Measurements from ENCODE around the gene MIA.
"Not testable (repeated sequence)": the region's sequence is repeated elsewhere in the genome, so short reads cannot be mapped to it uniquely, and the experiment has no call there.

Gene MIA

DNA sequence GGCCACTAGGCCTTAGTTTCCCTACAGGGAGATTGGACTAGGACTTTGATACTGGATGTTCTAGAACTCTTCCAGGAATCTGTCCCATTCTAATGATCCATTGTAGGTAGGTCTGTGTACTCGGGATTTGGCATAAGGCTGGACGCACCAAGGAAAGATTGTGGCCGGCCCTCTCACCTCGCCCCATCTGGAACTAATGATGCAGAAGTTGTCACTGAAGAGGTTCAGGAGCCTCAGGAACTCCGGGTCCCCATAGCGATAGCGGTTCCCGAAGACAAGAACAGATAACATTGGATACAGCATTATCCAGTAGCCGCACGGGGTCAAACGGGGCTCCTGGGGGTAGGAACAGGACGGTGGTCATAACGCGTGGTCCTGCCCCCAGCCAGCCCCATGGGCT lies 34.8 kb downstream of the MIA start:
- no peaks in the 10 kb centered on the region for H3K27me3 ChIP-seq (ENCODE audit: control insufficient read depth, insufficient read depth, low read length)
- no CpG with 5 or more reads among the region's 14 CpGs for WGBS (ENCODE audit: insufficient coverage, insufficient read length)
- H3K9me3 ChIP-seq (ENCODE audit: control insufficient read depth, insufficient read depth, low read length): no peaks in the 10 kb centered on the region
- no peak overlapping the region for H3K4me3 ChIP-seq (ENCODE audit: low read length)
- H3K27ac ChIP-seq (ENCODE audit: low read length): no peak overlapping the region
- H3K4me1 ChIP-seq (ENCODE audit: control insufficient read depth, insufficient read depth, low read length): peaks cover 1% of the 10 kb centered on the region; the same call in 1 of the 2 replicates
- H3K36me3 ChIP-seq (ENCODE audit: control insufficient read depth, insufficient read depth, low read length): peaks cover 14% of the 10 kb centered on the region
- DNase-seq (ENCODE audit: low read depth, low spot score): no peak

DNA sequence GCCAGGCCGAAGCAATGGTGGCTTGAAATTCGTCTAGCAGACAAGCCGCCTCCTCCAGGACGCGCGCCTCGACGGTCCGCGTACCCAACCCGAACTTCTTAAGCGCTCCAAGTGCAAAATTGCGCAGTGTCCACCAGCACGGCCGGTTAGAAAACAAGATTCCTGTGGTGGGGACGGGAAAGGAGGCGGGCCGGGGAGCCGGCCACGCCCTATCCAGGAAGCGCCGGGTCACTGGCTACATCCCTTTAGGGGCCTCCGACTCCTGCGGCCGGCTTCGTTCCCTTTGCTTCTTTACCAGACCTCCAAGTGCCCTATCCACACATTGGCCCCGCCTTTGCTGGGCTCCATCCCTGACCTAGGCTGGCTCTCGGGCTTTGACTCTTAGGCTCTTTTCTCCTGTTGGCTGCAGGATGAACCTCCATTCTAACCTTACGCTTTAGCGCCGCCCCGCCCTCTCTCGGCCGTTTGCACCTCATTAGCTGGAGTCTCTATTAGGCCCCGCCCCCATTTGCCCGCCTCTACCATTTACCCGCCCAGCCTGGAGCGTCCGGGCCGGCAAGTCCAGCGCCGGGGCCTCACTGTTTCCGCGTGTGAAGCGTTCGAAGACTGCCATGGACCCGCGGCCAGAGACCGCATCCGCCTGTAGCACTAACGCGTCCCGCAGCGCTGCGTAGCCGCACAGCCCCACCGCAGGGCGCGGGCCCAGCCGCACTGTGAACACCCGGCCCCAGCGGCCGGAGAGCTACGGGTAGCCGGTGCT lies 35.5 kb downstream of the MIA start:
- not testable (repeated sequence) for DNase-seq (ENCODE audit: low read depth, low spot score); H3K27me3 ChIP-seq (ENCODE audit: control insufficient read depth, insufficient read depth, low read length); H3K4me1 ChIP-seq (ENCODE audit: control insufficient read depth, insufficient read depth, low read length); H3K9me3 ChIP-seq (ENCODE audit: control insufficient read depth, insufficient read depth, low read length); H3K27ac ChIP-seq (ENCODE audit: low read length)
- H3K4me3 ChIP-seq (ENCODE audit: low read length): peak overlapping the region; percentile 48; the same call in 1 of the 2 replicates
- peaks cover 14% of the 10 kb centered on the region for H3K36me3 ChIP-seq (ENCODE audit: control insufficient read depth, insufficient read depth, low read length)
- no CpG with 5 or more reads among the region's 65 CpGs for WGBS (ENCODE audit: insufficient coverage, insufficient read length)

DNA sequence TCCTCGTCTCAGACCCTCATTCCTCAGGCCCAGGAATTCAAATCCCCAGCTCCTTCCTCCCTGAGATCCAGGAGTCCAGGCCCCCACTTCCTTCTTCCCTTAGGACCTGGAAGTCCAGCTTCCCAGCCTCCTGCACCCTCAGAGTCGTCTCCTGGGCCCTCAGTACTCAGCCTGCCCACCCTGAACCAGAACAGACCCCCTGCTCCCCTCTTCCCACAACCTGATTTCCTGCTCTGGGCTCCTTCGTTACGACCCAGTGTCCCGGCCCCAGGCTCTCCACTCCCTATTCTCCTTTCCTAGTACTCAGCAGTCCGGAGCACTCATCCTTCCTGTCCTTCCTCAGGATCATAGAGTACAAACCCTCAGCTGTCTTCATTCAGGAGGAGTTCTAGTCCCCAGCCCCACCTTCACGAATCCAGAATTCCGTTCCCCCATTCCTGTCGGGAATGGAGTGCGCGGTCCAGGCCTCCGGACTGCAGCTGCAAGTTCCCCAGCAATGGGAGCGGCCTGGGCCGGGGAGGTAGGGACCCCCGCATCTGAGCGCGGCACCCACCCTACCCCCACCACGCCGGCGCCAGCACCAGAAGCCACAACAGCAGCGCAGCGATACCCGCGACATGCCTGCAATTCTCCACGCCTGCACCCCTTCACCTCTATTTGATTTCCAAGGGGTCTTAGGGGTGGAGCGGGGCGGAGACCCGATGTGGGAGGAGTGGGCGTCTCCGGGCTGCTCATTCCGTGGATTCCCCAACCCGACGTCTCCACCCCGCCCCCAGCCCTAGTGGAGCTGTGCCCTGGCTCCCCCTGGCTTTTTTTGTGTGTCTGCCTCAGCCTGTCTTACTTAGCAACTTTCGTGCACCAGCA lies 36.4 kb downstream of the MIA start:
- no peak for DNase-seq (ENCODE audit: low read depth, low spot score)
- H3K4me1 ChIP-seq (ENCODE audit: control insufficient read depth, insufficient read depth, low read length): peaks cover 1% of the 10 kb centered on the region; the same call in 1 of the 2 replicates
- WGBS (ENCODE audit: insufficient coverage, insufficient read length): no CpG with 5 or more reads among the region's 35 CpGs
- peak overlapping the region; percentile 43; the same call in 1 of the 2 replicates for H3K4me3 ChIP-seq (ENCODE audit: low read length)
- H3K36me3 ChIP-seq (ENCODE audit: control insufficient read depth, insufficient read depth, low read length): peaks cover 14% of the 10 kb centered on the region
- H3K27me3 ChIP-seq (ENCODE audit: control insufficient read depth, insufficient read depth, low read length): no peaks in the 10 kb centered on the region
- H3K9me3 ChIP-seq (ENCODE audit: control insufficient read depth, insufficient read depth, low read length): no peaks in the 10 kb centered on the region
- H3K27ac ChIP-seq (ENCODE audit: low read length): no peak overlapping the region

DNA sequence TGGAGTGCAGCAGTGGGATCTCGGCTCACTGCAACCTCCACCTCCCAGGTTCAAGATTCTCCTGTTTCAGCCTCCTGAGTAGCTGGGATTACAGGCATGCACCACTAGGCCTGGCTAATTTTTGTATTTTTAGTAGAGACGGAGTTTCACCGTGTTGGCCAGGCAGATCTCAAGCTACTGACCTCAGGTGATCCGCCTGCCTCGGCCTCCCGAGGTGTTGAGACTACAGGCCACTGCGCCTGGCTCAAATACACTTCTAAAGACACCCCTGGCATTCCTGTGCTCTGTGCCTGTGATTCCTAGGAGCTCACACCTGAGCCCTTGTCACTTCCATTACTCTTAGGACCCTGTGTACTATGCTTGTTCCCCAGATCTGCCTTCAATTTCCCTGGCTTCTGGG lies 37.2 kb downstream of the MIA start:
- not testable (repeated sequence) for H3K4me3 ChIP-seq (ENCODE audit: low read length); H3K9me3 ChIP-seq (ENCODE audit: control insufficient read depth, insufficient read depth, low read length); DNase-seq (ENCODE audit: low read depth, low spot score); H3K27me3 ChIP-seq (ENCODE audit: control insufficient read depth, insufficient read depth, low read length); H3K4me1 ChIP-seq (ENCODE audit: control insufficient read depth, insufficient read depth, low read length); H3K27ac ChIP-seq (ENCODE audit: low read length)
- WGBS (ENCODE audit: insufficient coverage, insufficient read length): no CpG with 5 or more reads among the region's 7 CpGs
- peaks cover 14% of the 10 kb centered on the region for H3K36me3 ChIP-seq (ENCODE audit: control insufficient read depth, insufficient read depth, low read length)

DNA sequence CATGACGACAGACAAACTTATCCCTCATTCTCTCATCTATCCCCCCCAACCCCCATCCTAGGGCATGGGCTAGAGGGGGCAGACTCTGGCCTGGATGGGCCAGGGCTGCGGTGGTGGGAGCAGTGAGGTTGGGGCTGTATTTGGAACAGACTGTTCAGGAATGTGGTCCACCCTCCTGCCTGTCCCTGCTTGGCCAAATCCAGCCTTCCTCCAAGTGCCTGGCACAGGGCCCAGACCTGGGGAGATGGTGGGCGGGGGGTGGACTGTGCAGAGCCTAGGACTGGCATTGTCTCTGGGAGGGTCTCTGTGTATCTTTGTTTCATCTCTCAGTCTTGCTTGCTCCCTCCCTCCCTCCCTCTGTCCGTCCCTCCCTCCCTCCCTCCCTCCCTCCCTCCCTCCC lies 37.9 kb downstream of the MIA start:
- peaks cover 1% of the 10 kb centered on the region; the same call in 1 of the 2 replicates for H3K4me1 ChIP-seq (ENCODE audit: control insufficient read depth, insufficient read depth, low read length)
- no CpG with 5 or more reads among the region's 4 CpGs for WGBS (ENCODE audit: insufficient coverage, insufficient read length)
- H3K9me3 ChIP-seq (ENCODE audit: control insufficient read depth, insufficient read depth, low read length): no peaks in the 10 kb centered on the region
- H3K27ac ChIP-seq (ENCODE audit: low read length): no peak overlapping the region
- H3K27me3 ChIP-seq (ENCODE audit: control insufficient read depth, insufficient read depth, low read length): no peaks in the 10 kb centered on the region
- no peak overlapping the region for H3K4me3 ChIP-seq (ENCODE audit: low read length)
- DNase-seq (ENCODE audit: low read depth, low spot score): no peak
- H3K36me3 ChIP-seq (ENCODE audit: control insufficient read depth, insufficient read depth, low read length): peaks cover 10% of the 10 kb centered on the region

DNA sequence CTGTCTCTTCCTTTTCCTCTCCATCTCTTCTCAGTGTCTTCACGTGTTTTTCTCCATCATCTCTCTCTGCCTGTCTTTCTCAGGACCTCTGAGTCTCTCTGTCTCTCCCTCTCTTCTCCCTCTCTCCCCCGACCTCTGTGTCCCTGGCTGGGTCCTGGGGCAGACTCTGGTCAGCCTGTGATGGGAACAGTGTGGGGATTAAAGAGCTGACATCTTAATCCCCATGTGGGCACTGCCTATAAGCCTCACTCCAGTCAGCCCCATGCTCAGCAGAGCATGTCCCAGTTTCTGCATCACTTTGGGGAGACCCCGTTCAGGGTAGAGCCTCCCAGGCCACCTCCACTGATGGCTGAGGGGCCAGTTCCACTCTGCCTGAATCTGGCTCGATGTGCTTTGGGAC lies 39.9 kb downstream of the MIA start:
- no peak overlapping the region for H3K27ac ChIP-seq (ENCODE audit: low read length)
- no peaks in the 10 kb centered on the region for H3K36me3 ChIP-seq (ENCODE audit: control insufficient read depth, insufficient read depth, low read length)
- no peaks in the 10 kb centered on the region for H3K9me3 ChIP-seq (ENCODE audit: control insufficient read depth, insufficient read depth, low read length)
- no CpG with 5 or more reads among the region's 4 CpGs for WGBS (ENCODE audit: insufficient coverage, insufficient read length)
- peaks cover 3% of the 10 kb centered on the region for H3K4me1 ChIP-seq (ENCODE audit: control insufficient read depth, insufficient read depth, low read length)
- no peak overlapping the region for H3K4me3 ChIP-seq (ENCODE audit: low read length)
- DNase-seq (ENCODE audit: low read depth, low spot score): no peak
- no peaks in the 10 kb centered on the region for H3K27me3 ChIP-seq (ENCODE audit: control insufficient read depth, insufficient read depth, low read length)

DNA sequence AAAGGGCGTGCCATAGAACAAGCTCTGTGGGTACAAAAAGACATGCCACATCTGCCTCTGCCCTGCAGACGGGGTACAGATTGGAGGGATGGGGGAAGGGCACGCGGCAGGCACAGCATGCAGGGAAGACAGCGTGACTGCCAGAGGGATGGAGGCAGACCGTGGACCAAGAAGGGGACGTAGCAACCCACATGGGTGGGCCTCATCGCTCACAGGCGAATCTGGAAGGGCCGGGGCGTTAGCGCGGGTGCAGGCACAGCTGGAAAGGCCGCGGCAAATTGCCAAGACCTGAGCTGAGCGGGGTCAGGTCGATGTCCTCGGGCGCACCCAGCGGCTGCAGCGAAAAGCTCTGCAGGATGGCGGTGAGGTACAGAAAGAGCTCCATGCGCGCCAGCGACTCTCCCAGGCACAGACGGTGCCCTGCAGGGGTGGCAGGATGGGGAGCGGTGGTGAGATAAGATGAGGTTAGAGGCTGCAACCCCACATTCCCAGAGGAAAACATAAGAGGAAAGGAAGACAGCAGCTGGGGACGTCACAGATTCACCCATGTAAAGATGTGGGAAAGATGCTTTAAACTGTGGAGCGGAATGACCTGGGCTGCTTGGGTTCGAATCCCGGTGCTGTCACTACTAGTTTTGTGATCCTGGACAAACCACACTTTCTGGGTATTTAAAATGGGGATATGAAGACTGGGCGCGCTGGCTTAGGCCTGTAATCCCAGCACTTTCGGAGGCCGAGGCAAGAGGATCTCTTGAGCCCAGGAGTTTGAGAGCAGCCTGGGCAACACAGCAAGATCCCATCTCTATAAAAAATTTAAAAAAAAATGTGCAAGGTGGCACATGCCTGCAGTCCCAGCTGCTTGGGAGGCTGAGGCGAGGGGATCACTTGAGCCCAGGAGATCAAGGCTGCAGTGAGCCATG lies 43.4 kb downstream of the MIA start:
- H3K36me3 ChIP-seq (ENCODE audit: control insufficient read depth, insufficient read depth, low read length); H3K4me1 ChIP-seq (ENCODE audit: control insufficient read depth, insufficient read depth, low read length); H3K4me3 ChIP-seq (ENCODE audit: low read length); DNase-seq (ENCODE audit: low read depth, low spot score); H3K27ac ChIP-seq (ENCODE audit: low read length); H3K9me3 ChIP-seq (ENCODE audit: control insufficient read depth, insufficient read depth, low read length); H3K27me3 ChIP-seq (ENCODE audit: control insufficient read depth, insufficient read depth, low read length): not testable (repeated sequence)
- WGBS (ENCODE audit: insufficient coverage, insufficient read length): no CpG with 5 or more reads among the region's 36 CpGs

DNA sequence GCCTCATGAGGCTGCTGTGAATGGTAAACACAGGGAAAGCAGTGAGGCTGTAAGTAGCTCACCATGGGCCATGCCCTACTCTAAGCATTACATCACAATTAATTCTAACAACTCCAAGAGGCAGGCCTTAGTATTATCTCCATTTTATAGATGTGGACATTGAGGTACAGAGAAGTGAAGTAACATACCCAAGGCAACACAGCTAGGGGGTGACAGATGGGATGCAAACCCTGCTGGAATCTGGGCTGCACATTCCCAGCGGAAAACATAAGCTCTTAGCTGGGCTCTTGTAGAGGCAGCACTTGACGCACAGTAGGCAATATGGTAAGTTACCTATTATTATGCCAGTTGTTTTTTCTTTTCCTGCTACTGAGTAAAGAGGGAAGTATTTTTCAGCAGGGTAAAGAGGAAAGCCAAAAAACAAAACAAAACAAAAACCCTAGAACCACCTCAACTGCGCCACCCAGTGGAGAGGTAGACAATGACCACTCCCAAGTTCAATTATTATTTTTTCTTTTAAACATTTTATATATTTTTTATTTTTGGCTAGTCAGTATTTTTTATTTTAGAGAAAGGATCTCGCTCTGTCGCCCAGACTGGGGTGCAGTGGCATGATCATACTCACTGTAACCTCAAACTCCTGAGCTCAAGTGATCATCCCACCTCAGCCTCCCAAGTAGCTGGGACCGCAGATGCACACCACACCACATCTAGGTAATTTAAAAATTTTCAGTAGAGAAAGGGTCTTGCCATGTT lies 44.3 kb downstream of the MIA start:
- not testable (repeated sequence) for H3K9me3 ChIP-seq (ENCODE audit: control insufficient read depth, insufficient read depth, low read length); H3K36me3 ChIP-seq (ENCODE audit: control insufficient read depth, insufficient read depth, low read length); H3K4me3 ChIP-seq (ENCODE audit: low read length); DNase-seq (ENCODE audit: low read depth, low spot score); H3K4me1 ChIP-seq (ENCODE audit: control insufficient read depth, insufficient read depth, low read length); H3K27ac ChIP-seq (ENCODE audit: low read length); H3K27me3 ChIP-seq (ENCODE audit: control insufficient read depth, insufficient read depth, low read length)
- WGBS (ENCODE audit: insufficient coverage, insufficient read length): no CpG with 5 or more reads among the region's 6 CpGs

DNA sequence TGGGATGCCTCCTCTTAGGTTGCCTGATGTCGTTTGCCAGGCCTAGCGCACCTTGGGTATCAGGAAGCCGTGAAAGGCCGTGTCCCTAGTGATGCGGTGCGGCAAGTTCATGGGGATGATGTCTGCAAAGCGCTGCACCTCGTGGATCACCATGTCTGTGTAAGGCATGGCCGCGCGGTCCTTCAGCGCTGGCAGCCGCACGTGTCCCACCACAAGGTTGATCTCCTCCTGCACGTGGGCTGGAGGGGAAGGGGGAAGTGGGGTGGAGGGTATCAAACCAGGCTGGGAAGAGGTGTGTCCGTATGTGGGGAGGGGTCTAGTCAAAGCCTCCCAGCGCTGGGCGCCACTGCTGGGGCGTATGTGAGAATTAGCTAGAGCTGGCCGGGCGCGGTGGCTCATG lies 46.8 kb downstream of the MIA start:
- H3K4me1 ChIP-seq (ENCODE audit: control insufficient read depth, insufficient read depth, low read length): peaks cover 4% of the 10 kb centered on the region; the same call in 1 of the 2 replicates
- no peak overlapping the region for H3K4me3 ChIP-seq (ENCODE audit: low read length)
- no peaks in the 10 kb centered on the region for H3K9me3 ChIP-seq (ENCODE audit: control insufficient read depth, insufficient read depth, low read length)
- WGBS (ENCODE audit: insufficient coverage, insufficient read length): no CpG with 5 or more reads among the region's 22 CpGs
- H3K36me3 ChIP-seq (ENCODE audit: control insufficient read depth, insufficient read depth, low read length): no peaks in the 10 kb centered on the region
- DNase-seq (ENCODE audit: low read depth, low spot score): no peak
- no peaks in the 10 kb centered on the region for H3K27me3 ChIP-seq (ENCODE audit: control insufficient read depth, insufficient read depth, low read length)
- H3K27ac ChIP-seq (ENCODE audit: low read length): no peak overlapping the region

Measured in iPS DF 6.9 (cell line).